K562 (cell line): ENCODE results near the gene ZKSCAN1. TPM values are rescaled to one million over a fixed set of nuclear protein-coding genes. Genes with fewer than 3 reads are reported as not detected.

ENCODE experiments used
- CREBBP ChIP-seq: IDR thresholded peaks from one replicate; pipeline ENCODE4 v1.6.1; 2012; ENCODE audit warnings: low read depth, mild to moderate bottlenecking, control low read depth, inconsistent platforms, low read length
- EGR1 ChIP-seq: fragments of 450-650 bp; conservative IDR thresholded peaks from 2 replicates; pipeline ENCODE4 v1.6.1; 2017; ENCODE audit warnings: mild to moderate bottlenecking
- ELF4 ChIP-seq: fragments of 450-650 bp; formaldehyde crosslinking; IDR thresholded peaks from 2 replicates; pipeline ENCODE4 v1.4.0; 2022; ENCODE audit warnings: missing genetic modification characterization
- ESRRA ChIP-seq: fragments of 450-650 bp; IDR thresholded peaks from 2 replicates; pipeline ENCODE4 v1.6.1; 2014; ENCODE audit warnings: low read depth, mild to moderate bottlenecking, moderate library complexity, borderline replicate concordance
- ETV1 ChIP-seq: fragments of 450-650 bp; conservative IDR thresholded peaks from 2 replicates; pipeline ENCODE4 v1.6.1; 2016; ENCODE audit warnings: missing genetic modification characterization, control low read depth, low read depth, missing compliant biosample characterization
- FOXP1 ChIP-seq: sonication (generic); formaldehyde crosslinking; IDR thresholded peaks from 2 replicates; pipeline ENCODE4 v1.8.0; 2022; ENCODE audit warnings: mild to moderate bottlenecking, missing genetic modification reagents
- HMGN3 ChIP-seq: IDR thresholded peaks from 2 replicates; pipeline ENCODE4 v1.6.1; 2011; ENCODE audit warnings: borderline replicate concordance, low read depth, mild to moderate bottlenecking, mixed read lengths, low read length; ENCODE audit not compliant: insufficient read length; ENCODE audit errors: extremely low read depth
- HNRNPK ChIP-seq: fragments of 200-400 bp; formaldehyde crosslinking; IDR thresholded peaks from one replicate; pipeline ENCODE4 v1.6.1; 2018; ENCODE audit warnings: mild to moderate bottlenecking, low read depth, low read length; ENCODE audit not compliant: poor library complexity, severe bottlenecking
- KDM4B ChIP-seq, 2 experiments: fragments of 450-650 bp in 1 of 2; sonication (generic) in 1 of 2; IDR thresholded peaks; 2 replicates each; pipeline ENCODE4 v1.6.1; 2016 to 2017; ENCODE audit warnings: borderline replicate concordance in 2 of 2, antibody characterized with exemption in 1 of 2, low read depth in 1 of 2, mild to moderate bottlenecking in 1 of 2
- MAZ ChIP-seq, 2 experiments: fragments of 450-650 bp in 1 of 2; sonication (generic) in 1 of 2; formaldehyde crosslinking; IDR thresholded peaks in 1 of 2; conservative IDR thresholded peaks in 1 of 2; 2 replicates each; pipeline versions ENCODE4 v1.4.0 to v1.5.0; 2020; ENCODE audit warnings: mild to moderate bottlenecking in 1 of 2, missing genetic modification reagents in 1 of 2
- MTA3 ChIP-seq: fragments of 450-650 bp; formaldehyde crosslinking; IDR thresholded peaks from 2 replicates; pipeline ENCODE4 v1.6.1; 2017; ENCODE audit warnings: mild to moderate bottlenecking, borderline replicate concordance
- POLR2AphosphoS2 ChIP-seq: IDR thresholded peaks from 2 replicates; pipeline ENCODE4 v1.6.1; 2012; ENCODE audit warnings: low read length, improper control_type of control experiment
- SMARCA4 ChIP-seq: fragments of 450-650 bp; IDR thresholded peaks from 2 replicates; pipeline ENCODE4 v1.6.1; 2016
- SP1 ChIP-seq: sonication (generic); formaldehyde crosslinking; IDR thresholded peaks from 2 replicates; pipeline ENCODE4 v1.8.1; 2022; ENCODE audit warnings: mild to moderate bottlenecking, missing genetic modification reagents
- TARDBP ChIP-seq: fragments of 450-650 bp; IDR thresholded peaks from 2 replicates; pipeline ENCODE4 v1.6.1; 2016
- TBP ChIP-seq: optimal IDR thresholded peaks from 2 replicates; pipeline ENCODE3; 2011; ENCODE audit warnings: low read depth, low read length, improper control_type of control experiment
- TCF7L2 ChIP-seq: fragments of 150-350 bp; IDR thresholded peaks from 2 replicates; pipeline ENCODE4 v1.6.1; 2016; ENCODE audit warnings: low read depth, mild to moderate bottlenecking, low read length, moderate library complexity
- ZNF140 ChIP-seq: fragments of 250-450 bp; sonication (Bioruptor Pico); IDR thresholded peaks from 2 replicates; pipeline ENCODE4 v1.8.0; 2021; ENCODE audit warnings: moderate library complexity, mild to moderate bottlenecking, inconsistent platforms
- ZNF232 ChIP-seq: sonication (generic); formaldehyde crosslinking; IDR thresholded peaks from 2 replicates; pipeline ENCODE4 v1.8.0; 2022; ENCODE audit warnings: mild to moderate bottlenecking, missing genetic modification reagents
- ZSCAN29 ChIP-seq: fragments of 450-650 bp; IDR thresholded peaks from 2 replicates; pipeline ENCODE4 v1.6.1; 2017
- polyA plus RNA-seq, 8 experiments: library from polyadenylated mRNA; depleted of rRNA in 4 of 8; stranded (reverse) in 5 of 8; unstranded in 3 of 8; fragments of >200 nt; fragmentation: Nextera tagmentation in 2 of 8; fragmentation: Illumina TruSeq in 1 of 8; extraction: Ambion mirVana in 2 of 8; extraction: Trizol in 1 of 8; gene quantifications; 2 replicates each; pipeline versions ENCODE4 v1.2.1 to v1.2.3, GENCODE V29; 2011 to 2014; ENCODE audit warnings: inconsistent platforms in 1 of 8, missing spikeins in 1 of 8
- total RNA-seq, 7 experiments: library from RNA; depleted of rRNA in 6 of 7; stranded (reverse); fragments of >200 nt in 6 of 7; fragmentation: Illumina TruSeq in 2 of 7; extraction: Trizol in 2 of 7; gene quantifications; 2 replicates each; pipeline versions ENCODE4 v1.2.1 to v1.2.3, GENCODE V29; 2011 to 2021; ENCODE audit warnings: low replicate concordance in 1 of 7
- TF ChIP-seq, protein P1 (sequence below), 2 experiments: IDR thresholded peaks; 2 replicates each; pipeline ENCODE4 v1.6.1; 2012; ENCODE audit warnings: improper control_type of control experiment in 2 of 2, low read depth in 2 of 2, low read length in 2 of 2, borderline replicate concordance in 1 of 2
- TF ChIP-seq, protein P2 (sequence below): fragments of 450-650 bp; IDR thresholded peaks from 2 replicates; pipeline ENCODE4 v1.7.1; 2018; ENCODE audit warnings: mild to moderate bottlenecking, low read depth; ENCODE audit not compliant: partially characterized antibody

The ZKSCAN1 gene
- total and polyA plus RNA-seq, 9 of the 15 experiments (the other 6 are each of a cell fraction or from before 2014, with no cell fraction given) = 5.3 to 43.0 (median 23.2) TPM

DNA sequence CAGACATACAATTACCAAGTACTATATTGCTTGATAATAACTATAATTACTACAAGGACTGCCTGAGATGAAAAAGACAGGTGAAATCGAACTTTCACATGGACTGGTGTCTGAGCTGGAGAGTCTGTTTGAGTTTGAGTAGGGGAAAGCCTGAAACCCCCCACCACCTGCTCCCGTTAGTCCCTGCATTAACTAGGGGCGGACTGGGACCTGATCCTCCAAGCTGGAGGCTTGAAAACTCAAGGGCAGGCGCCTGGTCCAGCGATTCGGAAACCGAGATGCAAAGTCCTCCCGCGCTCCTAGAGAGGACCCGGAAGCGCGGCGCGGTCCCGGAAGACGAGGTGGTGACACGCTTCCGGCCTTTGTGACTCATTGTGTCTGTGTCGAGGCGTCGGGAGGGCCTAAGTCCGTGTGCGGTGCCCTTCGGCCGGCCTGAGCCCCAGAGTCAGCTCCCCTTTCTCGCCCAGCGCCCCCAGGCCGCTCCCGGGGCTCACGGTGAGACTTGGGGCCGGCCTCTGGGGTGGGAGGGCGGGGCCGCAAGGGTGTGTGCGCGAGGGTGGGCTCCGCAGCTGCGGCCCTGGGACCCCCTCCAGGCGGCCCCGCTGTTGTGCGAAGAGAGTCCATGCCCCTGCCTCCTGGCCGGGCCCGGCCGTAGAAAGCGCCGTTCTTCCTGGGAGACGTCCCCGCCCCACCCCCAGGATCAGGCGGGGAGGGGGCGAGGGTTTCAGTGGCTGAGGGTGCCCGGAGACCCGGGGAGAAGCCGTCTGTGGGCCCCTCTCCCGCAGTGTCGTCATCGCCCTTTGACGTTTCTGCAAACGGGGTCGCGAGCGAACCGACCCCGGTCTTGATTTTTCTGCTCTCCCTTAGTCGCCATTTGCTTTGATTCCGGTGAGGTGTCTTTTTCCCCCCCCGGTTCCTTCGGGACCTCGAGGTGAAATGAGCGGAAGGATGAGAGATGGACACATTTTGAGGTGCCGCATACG, at the start of gene ZKSCAN1 (continued):
- TF ChIP-seq KDM4B (IDR thresholded peaks at IDR 0.05; ENCODE audit: borderline replicate concordance in 2 of 2, low read depth in 1 of 2) (peak in 1 of 2 experiments; percentile 95; a peak in 2 of 4 replicates), TBP (peak; percentile 97), ZNF140 (CRISPR knock-in tag) (no peak), POLR2AphosphoS2 (no peak), ETV1 (tag) (peak; percentile 96), ZSCAN29 (0 out of 2 replicates have a peak, but pooled peaks have one; percentile 29), ESRRA (peak; percentile 66; the same call in 1 of the 2 replicates), SP1 (CRISPR knock-in tag) (peak; percentile 50; the same call in 1 of the 2 replicates), HNRNPK (no peak), SMARCA4 (no peak), CREBBP (no peak), EGR1 (0 out of 2 replicates have a peak, but pooled peaks have one; percentile 6), TCF7L2 (0 out of 2 replicates have a peak, but pooled peaks have one; percentile 17), TARDBP (peak; percentile 20; the same call in 1 of the 2 replicates), MTA3 (peak; percentile 66; the same call in 1 of the 2 replicates), MAZ (CRISPR knock-in tag; conservative IDR thresholded peaks at IDR 0.05 in 1 of 2, IDR thresholded peaks at IDR 0.05 in 1 of 2) (peak in 1 of 2 experiments; percentile 50; a peak in 1 of 4 replicates), FOXP1 (CRISPR knock-in tag) (0 out of 2 replicates have a peak, but pooled peaks have one; percentile 7), ZNF232 (no peak), HMGN3 (peak; percentile 64), ELF4 (CRISPR knock-in tag) (peak; percentile 78)
- TF ChIP-seq, protein P1, sequence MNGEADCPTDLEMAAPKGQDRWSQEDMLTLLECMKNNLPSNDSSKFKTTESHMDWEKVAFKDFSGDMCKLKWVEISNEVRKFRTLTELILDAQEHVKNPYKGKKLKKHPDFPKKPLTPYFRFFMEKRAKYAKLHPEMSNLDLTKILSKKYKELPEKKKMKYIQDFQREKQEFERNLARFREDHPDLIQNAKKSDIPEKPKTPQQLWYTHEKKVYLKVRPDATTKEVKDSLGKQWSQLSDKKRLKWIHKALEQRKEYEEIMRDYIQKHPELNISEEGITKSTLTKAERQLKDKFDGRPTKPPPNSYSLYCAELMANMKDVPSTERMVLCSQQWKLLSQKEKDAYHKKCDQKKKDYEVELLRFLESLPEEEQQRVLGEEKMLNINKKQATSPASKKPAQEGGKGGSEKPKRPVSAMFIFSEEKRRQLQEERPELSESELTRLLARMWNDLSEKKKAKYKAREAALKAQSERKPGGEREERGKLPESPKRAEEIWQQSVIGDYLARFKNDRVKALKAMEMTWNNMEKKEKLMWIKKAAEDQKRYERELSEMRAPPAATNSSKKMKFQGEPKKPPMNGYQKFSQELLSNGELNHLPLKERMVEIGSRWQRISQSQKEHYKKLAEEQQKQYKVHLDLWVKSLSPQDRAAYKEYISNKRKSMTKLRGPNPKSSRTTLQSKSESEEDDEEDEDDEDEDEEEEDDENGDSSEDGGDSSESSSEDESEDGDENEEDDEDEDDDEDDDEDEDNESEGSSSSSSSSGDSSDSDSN (IDR thresholded peaks at IDR 0.05; ENCODE audit: borderline replicate concordance in 1 of 2, low read depth in 2 of 2, low read length in 2 of 2) = 0 out of 4 replicates have a peak, but pooled peaks of 1 of the 2 experiments have one; percentile 56
- TF ChIP-seq, protein P2, sequence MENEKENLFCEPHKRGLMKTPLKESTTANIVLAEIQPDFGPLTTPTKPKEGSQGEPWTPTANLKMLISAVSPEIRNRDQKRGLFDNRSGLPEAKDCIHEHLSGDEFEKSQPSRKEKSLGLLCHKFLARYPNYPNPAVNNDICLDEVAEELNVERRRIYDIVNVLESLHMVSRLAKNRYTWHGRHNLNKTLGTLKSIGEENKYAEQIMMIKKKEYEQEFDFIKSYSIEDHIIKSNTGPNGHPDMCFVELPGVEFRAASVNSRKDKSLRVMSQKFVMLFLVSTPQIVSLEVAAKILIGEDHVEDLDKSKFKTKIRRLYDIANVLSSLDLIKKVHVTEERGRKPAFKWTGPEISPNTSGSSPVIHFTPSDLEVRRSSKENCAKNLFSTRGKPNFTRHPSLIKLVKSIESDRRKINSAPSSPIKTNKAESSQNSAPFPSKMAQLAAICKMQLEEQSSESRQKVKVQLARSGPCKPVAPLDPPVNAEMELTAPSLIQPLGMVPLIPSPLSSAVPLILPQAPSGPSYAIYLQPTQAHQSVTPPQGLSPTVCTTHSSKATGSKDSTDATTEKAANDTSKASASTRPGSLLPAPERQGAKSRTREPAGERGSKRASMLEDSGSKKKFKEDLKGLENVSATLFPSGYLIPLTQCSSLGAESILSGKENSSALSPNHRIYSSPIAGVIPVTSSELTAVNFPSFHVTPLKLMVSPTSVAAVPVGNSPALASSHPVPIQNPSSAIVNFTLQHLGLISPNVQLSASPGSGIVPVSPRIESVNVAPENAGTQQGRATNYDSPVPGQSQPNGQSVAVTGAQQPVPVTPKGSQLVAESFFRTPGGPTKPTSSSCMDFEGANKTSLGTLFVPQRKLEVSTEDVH = peak; percentile 98
